WERI-Rb-1 (cell line): ENCODE data around the gene PLXNA4.

ENCODE experiments used
- DNase-seq: peaks from one replicate; pipeline ENCODE4 v3.0.0-alpha.2; 2020
- H3K27ac ChIP-seq: fragments of 250-450 bp; sonication (Bioruptor Pico); 2 replicates; pipeline ENCODE4 v1.5.1; 2020; ENCODE audit warnings: mild to moderate bottlenecking, moderate library complexity
- H3K27me3 ChIP-seq: fragments of 250-450 bp; sonication (Bioruptor Pico); 2 replicates; pipeline ENCODE4 v1.5.1; 2021; ENCODE audit warnings: mild to moderate bottlenecking, low read depth, moderate library complexity; ENCODE audit not compliant: insufficient read depth, severe bottlenecking
- H3K36me3 ChIP-seq: fragments of 250-450 bp; sonication (Bioruptor Pico); 2 replicates; pipeline ENCODE4 v1.5.1; 2020; ENCODE audit warnings: mild to moderate bottlenecking, moderate library complexity
- H3K4me3 ChIP-seq: 2 replicates; pipeline ENCODE4 v1.5.1; 2011; ENCODE audit warnings: low read depth, mild to moderate bottlenecking, control low read depth, low read length
- H3K9me3 ChIP-seq: fragments of 250-450 bp; sonication (Bioruptor Pico); 2 replicates; pipeline ENCODE4 v1.5.1; 2021; ENCODE audit warnings: mild to moderate bottlenecking, moderate library complexity; ENCODE audit not compliant: severe bottlenecking
- CTCF ChIP-seq: IDR thresholded peaks from 2 replicates; pipeline ENCODE4 v1.5.1; 2011; ENCODE audit warnings: low read depth, mild to moderate bottlenecking, control low read depth, inconsistent platforms, low read length

The PLXNA4 gene

DNA sequence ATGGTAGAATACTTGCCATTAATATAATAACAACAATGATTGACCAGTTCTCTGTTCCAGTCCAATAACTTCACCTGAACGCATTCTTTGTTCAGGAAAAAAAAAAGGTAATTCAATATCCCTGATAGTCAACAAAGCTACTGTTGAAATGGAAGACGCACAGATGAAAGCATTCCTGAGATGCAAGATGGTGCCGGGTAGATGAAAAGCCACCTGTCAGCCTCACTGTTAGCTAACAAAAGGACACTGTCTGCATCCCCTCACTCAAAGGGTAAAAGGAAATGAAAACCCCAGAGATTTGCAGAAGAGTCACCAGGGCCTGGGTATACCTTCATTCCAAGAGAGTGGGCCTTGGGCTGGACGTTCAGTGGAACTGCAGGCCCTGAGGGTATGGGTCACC, 357.4 kb downstream of the PLXNA4 start:
- Histone ChIP-seq H3K9me3 (no peaks in the 10 kb centered on the region), H3K27me3 (no peaks in the 10 kb centered on the region), H3K4me3 (no peak overlapping the region), H3K36me3 (no peaks in the 10 kb centered on the region), H3K27ac (no peak overlapping the region)
- TF ChIP-seq CTCF: no peak
- no peak for DNase-seq

- no peaks in the 10 kb centered on the region for H3K27me3 ChIP-seq
- no peak overlapping the region for H3K4me3 ChIP-seq
- H3K9me3 ChIP-seq: no peaks in the 10 kb centered on the region
- no peak for DNase-seq
- H3K27ac ChIP-seq: no peak overlapping the region
- H3K36me3 ChIP-seq: no peaks in the 10 kb centered on the region
- no peak for TF ChIP-seq CTCF
Measured at GRCh38 chr7:132216847-132217525, 359.3 kb downstream of the PLXNA4 start.

DNA sequence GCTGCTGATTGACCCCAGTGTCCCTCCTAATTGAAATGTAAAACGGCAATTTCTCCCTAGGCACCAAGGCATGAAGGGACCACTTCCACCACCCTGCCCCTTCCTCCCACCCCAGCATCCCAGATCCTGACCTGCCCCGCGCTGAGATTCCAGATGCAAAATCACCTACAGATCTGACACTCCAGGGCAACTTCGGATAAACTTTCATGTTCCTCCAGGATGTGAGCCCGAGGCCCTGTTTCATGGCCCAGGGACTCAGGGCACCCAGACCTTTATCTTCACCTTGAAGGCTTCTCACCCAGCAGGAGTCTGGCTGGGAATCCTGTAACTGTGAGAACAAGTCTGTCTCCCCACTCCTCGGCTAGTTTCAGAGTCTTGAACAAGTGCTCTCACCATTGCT, 361.8 kb downstream of the PLXNA4 start:
- H3K4me3 ChIP-seq: no peak overlapping the region
- no peaks in the 10 kb centered on the region for H3K27me3 ChIP-seq
- no peaks in the 10 kb centered on the region for H3K36me3 ChIP-seq
- H3K9me3 ChIP-seq: no peaks in the 10 kb centered on the region
- no peak overlapping the region for H3K27ac ChIP-seq
- no peak for DNase-seq
- TF ChIP-seq CTCF: no peak

DNA sequence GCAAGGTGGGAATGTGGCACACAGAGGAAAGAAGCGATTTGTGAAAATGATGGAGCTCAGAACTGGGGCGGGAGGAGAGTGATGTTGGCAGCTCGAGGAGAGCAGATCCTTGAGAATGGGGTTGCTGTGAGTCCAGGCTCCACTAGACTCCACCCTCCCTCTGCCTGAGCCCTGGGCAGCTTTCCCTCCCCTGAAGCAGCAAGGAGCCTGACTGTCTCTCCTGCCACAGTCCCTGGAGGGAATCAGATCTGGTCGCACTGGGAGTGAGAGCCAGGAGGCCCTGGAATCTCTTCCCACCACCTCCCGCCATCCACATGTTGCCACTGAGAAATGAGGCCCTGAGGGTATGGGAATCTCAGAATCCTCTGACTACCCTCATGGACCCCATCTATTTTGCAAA, 362.7 kb downstream of the PLXNA4 start:
- no peaks in the 10 kb centered on the region for H3K27me3 ChIP-seq
- no peaks in the 10 kb centered on the region for H3K9me3 ChIP-seq
- no peaks in the 10 kb centered on the region for H3K36me3 ChIP-seq
- no peak for TF ChIP-seq CTCF
- H3K27ac ChIP-seq: no peak overlapping the region
- no peak overlapping the region for H3K4me3 ChIP-seq
- DNase-seq: no peak

- no peak overlapping the region for H3K4me3 ChIP-seq
- no peak overlapping the region for H3K27ac ChIP-seq
- H3K9me3 ChIP-seq: no peaks in the 10 kb centered on the region
- H3K36me3 ChIP-seq: no peaks in the 10 kb centered on the region
- no peak for TF ChIP-seq CTCF
- DNase-seq: no peak
- no peaks in the 10 kb centered on the region for H3K27me3 ChIP-seq
Measured at GRCh38 chr7:132211971-132212370, 364.3 kb downstream of the PLXNA4 start.

- Histone ChIP-seq H3K27me3 (no peaks in the 10 kb centered on the region), H3K4me3 (no peak overlapping the region), H3K27ac (peak overlapping the region; percentile 23; the same call in 1 of the 2 replicates), H3K9me3 (no peaks in the 10 kb centered on the region), H3K36me3 (no peaks in the 10 kb centered on the region)
- TF ChIP-seq CTCF: no peak
- DNase-seq: no peak
Measured at GRCh38 chr7:132210821-132211220, 365.4 kb downstream of the PLXNA4 start.
